Dermis blood vessel endothelial cell (primary cell): Measurements from ENCODE around the gene MCCC1. TPM values are rescaled to one million over a fixed set of nuclear protein-coding genes. Genes with fewer than 3 reads are reported as not detected.
A peak's percentile ranks its signal among the peaks of the same experiment; 100 is the strongest.
"Not testable (repeated sequence)": the region's sequence is repeated elsewhere in the genome, so short reads cannot be mapped to it uniquely, and the experiment has no call there.

Experiments
- DNase-seq: peaks from one replicate; pipeline ENCODE4 v3.0.0; 2010
- total RNA-seq: library from RNA; depleted of rRNA; stranded (reverse); fragments of >200 nt; gene quantifications from 2 replicates; pipeline ENCODE4 v1.2.3, GENCODE V29; 2014

The MCCC1 gene
- total RNA-seq, 1 donor from 2014 or later, result 24.5 TPM

GRCh38 chr3:183101040-183101439 is 1.7 kb upstream of the MCCC1 start:
- not testable (repeated sequence) for DNase-seq

GRCh38 chr3:183100376-183100775 is 1.1 kb upstream of the MCCC1 start:
- DNase-seq, result no peak

DNA sequence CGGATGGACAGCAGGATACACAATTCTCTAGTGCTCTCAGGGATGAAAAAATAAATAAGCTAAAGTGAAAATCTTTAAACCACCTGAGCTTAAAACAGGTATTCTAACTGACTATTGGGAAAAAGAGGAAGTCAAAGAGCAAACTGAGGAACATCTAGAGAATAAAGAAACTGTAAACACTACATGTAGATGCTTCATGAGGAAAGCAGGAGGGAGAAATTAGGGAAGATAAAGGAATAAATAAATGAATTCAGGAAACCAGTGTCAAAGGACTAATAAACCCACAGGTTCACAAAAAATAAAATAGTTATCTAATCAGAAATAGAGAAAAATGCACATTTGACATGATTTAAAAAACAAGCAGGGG is 525 bp upstream of the MCCC1 start:
- DNase-seq, result no peak

DNA sequence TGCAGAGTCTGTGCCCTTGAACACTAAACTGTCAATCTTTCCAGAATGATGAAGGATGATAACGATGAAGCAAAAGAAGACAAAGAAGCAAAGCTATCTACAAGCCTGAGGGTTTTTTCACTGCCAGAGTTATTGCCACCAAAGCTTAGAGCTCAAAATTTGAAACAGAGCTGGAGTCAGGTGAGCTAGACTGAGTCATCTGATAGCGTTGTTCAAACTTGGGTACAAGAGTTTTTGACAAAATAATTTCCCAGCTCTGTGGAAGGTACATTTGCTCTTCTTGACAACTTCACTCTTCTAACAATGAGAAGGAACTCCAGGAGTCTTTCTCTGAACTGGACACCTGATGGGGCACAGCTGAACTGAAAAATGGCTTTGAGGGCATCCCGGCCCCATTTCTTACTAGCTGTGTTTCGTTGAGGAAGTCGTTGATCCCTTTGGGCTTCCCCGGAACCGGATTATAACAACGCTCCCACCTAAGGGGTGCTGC is 715 bp downstream of the MCCC1 start:
- no peak for DNase-seq

- no peak for DNase-seq
These were observed 4.6 kb downstream of the MCCC1 start for GRCh38 chr3:183094711-183095110.

DNA sequence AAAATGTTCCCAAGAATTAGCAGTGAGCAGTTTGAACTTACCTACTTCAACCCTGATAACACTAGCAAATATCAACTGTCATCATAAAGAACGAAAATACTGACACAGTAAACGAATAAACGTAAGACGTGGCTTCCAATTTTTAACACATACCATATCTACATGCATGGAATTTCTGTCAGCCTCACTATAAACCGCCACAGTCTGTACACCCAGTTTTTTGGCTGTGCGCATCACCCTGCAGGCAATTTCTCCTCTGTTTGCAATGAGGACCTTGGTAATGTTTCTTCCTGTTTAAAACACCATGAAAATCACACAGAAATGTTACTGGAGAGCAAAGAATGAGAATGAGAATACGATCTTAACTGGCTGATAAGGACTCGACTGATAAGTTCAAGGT is 7.0 kb downstream of the MCCC1 start:
- DNase-seq, result no peak

GRCh38 chr3:183087184-183087583 is 12.1 kb downstream of the MCCC1 start:
- no peak for DNase-seq

- DNase-seq, result peak; percentile 52
These were observed 13.5 kb downstream of the MCCC1 start for GRCh38 chr3:183085634-183086390.

GRCh38 chr3:183082355-183082915 is 16.9 kb downstream of the MCCC1 start:
- DNase-seq, result no peak

DNA sequence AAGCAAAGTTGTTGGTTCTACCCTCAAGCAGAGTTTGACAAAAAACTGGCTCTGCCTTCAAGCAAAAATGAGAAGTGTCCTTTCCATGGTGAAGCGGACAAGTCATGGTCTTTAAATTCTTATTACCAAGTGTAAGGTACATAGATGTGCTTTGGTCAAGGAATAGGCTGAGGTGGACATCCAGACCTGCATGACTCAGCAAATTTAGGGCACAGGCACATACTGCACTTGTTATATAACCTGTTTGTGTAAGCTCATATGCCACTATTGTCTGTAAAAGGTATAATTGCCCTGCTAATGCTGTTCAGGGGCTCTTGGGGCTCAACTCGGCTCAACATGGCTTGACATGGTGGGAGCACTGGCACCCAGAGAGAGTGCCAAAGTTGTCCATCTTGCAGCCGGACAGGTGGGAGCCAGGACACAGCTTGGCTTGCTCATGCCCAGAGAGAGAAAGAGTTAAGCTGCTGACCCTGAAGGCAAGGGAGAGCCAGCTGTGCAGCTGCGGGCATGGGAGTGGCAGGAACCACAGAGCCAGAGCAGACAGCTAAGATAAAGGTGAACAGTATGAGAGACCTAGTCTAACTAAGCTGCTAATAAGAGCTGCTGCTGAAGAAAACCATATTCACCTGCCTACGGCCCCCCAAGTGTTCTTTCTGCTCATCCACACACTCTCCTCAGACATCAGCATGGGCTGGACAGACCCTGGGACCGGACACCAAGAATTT is 17.7 kb downstream of the MCCC1 start:
- no peak for DNase-seq

GRCh38 chr3:183080628-183081027 is 18.7 kb downstream of the MCCC1 start:
- DNase-seq, result no peak

- no peak for DNase-seq
These were observed 24.4 kb downstream of the MCCC1 start for GRCh38 chr3:183074881-183075280.

DNA sequence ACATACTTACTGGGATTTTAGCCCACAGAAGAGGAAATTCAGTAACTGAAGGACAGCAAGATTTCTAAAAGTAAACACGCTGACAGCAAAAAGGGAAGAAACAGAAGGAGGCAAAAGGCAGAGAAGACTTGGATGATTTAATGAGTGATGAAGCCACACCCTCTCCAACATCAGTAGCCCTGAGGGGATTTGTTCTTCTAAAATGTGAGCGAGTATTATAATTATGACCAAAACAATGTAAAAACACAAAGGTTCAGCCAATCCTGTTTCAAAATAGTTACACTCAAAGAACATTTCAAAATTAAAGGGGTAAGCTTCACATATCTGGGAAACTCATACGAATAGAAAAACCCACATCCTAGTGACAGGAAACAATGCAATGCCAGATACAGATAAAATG is 25.0 kb downstream of the MCCC1 start:
- no peak for DNase-seq

DNA sequence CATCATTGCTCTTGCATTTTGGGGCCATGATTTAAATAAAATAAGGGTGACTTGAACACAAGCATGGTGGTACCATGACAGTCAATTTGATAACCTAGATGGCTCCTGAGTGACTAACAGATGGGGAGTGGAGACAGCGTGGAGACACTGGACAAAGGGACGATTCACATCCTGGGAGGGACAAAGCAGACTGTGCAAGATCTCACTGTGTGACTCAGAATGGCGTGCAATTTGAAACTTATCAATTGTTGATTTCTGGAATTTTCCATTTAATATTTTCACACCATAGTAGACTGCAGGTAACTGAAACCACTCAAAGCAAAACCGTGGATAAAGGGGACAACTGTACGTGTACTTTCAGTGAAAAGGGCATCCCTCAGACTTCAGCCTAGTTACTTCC is 25.5 kb downstream of the MCCC1 start:
- DNase-seq, result peak; percentile 35

DNA sequence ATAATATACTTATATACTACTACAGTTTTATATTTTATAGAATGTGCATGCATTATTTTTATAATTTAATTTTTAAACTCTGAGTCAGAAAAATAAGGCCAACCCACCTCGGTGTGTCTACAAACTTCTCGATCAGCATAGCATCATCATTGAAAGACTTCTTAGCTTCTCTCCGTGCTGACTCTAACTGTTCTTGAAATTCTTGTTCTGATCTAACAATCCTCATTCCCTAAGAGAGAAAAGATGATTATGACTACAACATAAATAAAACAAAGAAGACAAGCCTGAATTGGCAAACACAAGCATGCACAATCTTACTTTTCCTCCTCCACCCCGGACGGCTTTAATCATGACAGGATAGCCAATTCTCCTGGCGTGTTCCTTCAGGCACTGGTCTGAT is 28.4 kb downstream of the MCCC1 start:
- DNase-seq, result no peak

- no peak for DNase-seq
These were observed 30.2 kb downstream of the MCCC1 start for GRCh38 chr3:183069086-183069485.

DNA sequence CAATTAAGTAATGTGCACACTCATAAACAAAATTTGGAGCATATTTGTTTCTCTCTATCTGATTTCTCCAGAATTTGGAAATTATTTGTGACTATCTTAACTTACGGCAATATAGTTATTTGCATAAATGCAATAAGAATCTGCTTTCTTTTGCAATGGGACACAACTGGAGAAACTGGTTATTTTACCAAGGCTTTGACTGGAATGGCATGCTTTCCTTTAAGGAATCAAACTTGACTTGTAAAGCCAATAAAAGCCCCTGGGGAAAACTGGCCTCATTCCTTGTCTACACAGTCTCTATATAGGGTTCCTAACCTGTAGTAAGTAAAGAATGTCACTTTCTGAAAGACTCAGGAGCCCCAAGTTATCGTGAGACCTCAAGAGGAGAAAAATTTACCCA is 32.4 kb downstream of the MCCC1 start:
- not testable (repeated sequence) for DNase-seq

DNA sequence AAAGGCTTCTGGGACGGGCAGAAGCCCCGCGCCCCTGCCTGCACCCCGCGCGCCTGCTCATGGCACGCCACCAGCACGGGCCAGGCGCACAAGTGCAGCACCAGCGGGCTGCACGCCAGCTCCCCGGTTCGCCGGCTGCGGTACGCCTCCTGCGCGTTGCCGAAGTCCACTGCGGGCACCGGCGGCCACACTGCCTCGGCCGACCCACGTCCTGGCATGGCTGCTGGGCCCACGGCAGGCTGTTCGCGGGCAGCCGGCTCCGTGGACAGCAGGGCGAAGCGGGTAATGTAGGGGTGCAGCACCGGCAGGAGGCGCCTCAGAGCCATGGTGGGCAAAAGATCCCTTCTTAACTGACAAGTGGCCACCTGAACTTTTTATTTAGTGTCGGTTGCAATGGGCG is 34.8 kb downstream of the MCCC1 start:
- DNase-seq, result no peak

DNA sequence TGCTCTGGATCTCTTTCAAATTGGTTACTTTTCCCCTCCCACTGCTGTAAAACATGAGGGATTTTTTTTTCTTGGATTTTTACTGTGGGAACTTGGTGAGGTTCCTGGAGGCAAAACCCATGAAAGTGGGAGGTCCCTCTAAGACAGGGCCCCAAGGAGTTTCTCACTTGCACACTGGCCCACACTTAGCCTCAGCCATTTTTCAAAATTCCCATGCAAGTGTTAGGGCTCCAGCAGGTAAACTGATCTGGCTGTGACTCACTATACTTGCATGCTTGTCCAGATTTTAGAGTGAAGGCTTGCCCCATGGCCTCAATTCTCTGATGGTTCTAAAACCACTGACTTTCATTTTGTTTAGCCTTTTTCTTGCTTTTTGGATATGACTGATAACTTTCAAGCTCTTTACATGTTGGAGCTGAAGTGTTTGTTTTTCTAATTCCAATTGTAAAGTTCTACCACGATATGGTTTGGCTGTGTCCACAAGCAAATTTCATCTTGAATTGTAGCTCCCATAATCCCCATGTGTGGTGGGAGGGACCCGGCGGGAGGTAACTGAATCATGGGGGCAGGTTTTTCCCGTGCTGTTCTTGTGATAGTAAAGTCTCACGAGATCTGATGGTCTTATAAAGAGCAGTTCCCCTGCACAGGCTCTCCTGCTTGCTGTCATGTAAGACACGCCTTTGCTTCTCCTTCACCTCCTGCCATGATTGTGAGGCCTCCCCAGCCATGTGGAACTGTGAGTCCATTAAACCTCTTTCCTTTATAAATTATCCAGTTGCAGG is 37.7 kb downstream of the MCCC1 start:
- no peak for DNase-seq

- no peak for DNase-seq
These were observed 40.9 kb downstream of the MCCC1 start for GRCh38 chr3:183058351-183058750.

- peak; percentile 33 for DNase-seq
These were observed 48.6 kb downstream of the MCCC1 start for GRCh38 chr3:183050706-183051105.

GRCh38 chr3:183046883-183047282 is 52.4 kb downstream of the MCCC1 start:
- DNase-seq, result no peak
